GM19193 (cell line): ENCODE measurements around the gene ARHGAP6.

Experiments
- POLR2A ChIP-seq: IDR thresholded peaks from 4 replicates; pipeline ENCODE4 v1.6.1; 2011; ENCODE audit not compliant: insufficient read depth, insufficient read length; ENCODE audit errors: extremely low read depth

The ARHGAP6 gene

GRCh38 chrX:11564546-11564945 is 101.2 kb downstream of the ARHGAP6 start:
- no peak for TF ChIP-seq POLR2A

GRCh38 chrX:11562570-11562969 is 103.2 kb downstream of the ARHGAP6 start:
- no peak for TF ChIP-seq POLR2A

DNA sequence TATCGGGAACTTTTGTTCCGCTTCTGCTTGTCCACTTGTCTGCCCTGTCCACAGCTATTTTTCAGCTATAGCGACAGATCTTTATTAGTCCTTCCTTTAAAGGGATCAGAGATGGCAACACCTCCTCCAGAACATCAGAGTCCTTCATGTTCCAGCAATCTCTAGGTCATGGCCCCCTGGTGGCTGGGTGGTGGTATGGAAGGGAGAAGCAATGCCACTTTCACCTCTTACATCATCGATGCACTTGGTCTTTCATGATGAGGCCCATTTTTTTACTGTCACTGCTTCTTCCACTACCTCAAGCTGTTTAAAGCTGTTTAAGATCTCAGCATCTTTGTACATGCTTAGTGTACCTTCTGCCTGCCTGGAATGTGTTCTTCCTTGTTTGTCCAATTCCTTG is 106.7 kb downstream of the ARHGAP6 start:
- TF ChIP-seq POLR2A, result no peak

GRCh38 chrX:11557120-11557519 is 108.6 kb downstream of the ARHGAP6 start:
- no peak for TF ChIP-seq POLR2A

DNA sequence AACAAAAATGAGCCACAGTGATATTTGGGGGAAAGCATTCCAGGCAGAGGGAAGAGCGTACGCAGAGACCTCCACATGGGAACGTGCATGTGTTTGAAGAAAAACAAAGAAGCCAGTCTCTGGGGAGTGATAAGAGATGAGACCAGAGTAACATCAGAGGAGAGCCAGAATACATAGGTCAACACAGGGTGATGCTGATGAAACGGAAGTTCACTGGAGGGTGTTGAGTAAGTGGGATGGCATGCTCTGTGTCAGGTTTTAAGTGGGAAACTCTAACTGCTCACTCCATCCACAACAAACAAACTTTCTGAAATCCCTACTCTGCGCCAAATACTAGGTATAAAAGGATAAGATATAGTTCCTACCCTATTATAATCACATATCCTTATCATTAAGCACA is 110.0 kb downstream of the ARHGAP6 start:
- no peak for TF ChIP-seq POLR2A

DNA sequence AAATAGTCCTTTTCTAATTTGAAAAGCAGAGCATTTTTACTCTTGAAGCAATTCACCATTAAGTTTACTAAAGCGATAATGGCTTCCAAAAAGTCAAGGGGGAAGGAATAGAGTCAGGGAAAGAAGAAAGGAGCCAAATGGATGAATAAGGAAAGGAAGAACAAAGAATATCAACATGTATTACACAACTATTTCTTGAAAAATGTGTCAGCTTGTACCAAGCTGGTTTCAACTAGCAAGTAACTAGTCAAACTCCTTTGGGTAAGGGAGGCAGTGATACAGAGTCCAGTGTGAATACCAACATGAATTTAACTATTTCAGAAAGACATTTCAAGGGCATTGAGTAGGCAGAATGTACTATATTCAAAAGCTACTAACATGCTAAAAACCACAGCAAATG is 112.1 kb downstream of the ARHGAP6 start:
- no peak for TF ChIP-seq POLR2A

DNA sequence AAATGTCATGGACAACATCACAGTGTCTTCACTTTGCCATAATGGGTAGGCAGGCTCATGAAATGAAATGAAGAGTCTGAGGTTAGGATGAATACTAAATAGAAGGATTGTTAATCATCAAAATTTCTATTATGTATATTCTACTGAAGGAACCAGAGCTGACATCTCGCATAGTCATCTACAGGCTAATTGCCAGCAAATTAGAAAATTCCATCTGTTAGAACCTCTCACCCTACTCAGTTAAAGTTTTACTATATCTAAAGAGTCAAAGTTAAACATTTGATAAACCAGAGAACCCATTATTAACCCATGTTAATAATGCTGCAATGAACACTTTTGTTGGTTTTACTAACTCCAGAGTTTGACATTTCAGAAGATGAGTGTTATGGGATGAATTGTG is 114.6 kb downstream of the ARHGAP6 start:
- no peak for TF ChIP-seq POLR2A

GRCh38 chrX:11546917-11547316 is 118.8 kb downstream of the ARHGAP6 start:
- TF ChIP-seq POLR2A, result no peak

- TF ChIP-seq POLR2A, result no peak
Observed at GRCh38 chrX:11543249-11543648, 122.5 kb downstream of the ARHGAP6 start.

DNA sequence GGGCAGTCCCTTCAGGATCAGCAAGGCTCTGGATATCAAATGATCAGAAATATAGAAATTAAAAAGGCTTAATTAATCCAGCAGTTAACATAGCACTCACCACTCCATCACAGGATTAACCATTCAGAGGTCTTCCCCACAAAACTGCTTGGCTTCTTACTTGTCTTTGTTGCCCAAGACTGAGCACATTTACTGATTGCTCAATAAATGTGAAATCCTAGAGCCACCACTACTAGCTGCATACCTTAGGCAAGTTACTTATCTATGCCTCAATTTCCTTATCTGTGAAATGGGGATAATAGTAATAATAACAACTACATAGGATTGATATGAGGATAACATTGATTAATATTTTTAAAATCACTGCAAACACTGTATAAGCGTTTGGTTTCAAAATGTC is 124.2 kb downstream of the ARHGAP6 start:
- TF ChIP-seq POLR2A, result no peak

DNA sequence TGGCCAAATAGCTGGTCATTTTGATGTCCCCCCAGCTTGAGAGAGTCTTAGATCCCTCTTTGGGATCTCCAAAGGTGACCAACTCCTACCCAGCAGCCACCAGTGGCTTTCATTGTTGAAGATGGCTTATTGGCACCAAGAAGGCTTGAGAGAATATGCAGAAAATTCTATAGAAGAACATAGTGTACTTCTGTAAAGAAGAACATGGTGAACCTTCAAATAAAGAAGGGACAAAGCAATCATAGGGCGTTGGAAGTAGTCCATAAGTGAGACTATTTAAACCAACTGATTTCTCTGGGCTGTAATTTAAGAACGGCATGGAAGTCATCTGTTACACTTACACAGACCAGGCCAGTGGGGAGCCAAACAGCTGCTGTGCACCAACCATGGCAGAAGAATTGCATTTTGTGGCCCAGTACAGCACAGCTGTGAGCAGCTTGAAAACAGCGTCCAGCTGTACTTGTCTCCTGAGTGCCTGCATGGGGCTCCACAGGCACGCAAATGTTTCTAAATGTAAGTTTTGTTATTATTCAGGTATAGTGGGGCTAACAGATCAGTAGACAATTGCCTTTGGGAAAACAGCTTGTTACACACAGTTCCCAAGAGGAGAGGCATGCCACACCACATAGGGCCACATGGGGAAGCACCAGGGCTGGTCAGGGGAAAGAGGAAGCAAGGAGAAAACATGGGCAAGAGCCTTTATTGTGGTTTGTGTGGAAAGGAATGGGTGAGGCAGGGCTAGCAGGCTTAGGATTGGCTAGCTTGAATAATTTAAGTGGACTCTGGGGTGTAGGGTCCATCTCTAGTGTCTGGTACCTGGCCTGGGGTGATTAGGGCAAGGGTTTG is 125.0 kb downstream of the ARHGAP6 start:
- TF ChIP-seq POLR2A, result no peak

DNA sequence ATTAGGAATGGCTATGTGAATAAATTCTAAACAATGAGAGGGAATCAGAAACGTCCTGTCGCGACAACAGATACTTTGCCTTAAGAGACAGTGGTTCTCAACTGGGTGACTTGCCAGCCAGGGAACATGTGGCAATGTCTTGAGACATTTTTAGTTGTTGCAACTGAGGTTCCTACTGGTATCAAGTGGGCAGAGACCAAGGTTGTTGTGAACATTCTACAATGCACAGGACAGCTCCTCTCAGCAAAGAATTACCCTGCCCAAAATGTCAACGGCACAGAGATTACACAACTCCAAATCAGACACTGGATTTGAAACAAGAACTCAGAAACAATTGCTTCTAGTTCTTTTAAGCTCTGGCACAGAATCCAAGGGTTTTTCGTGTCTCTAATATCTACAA is 128.6 kb downstream of the ARHGAP6 start:
- no peak for TF ChIP-seq POLR2A

- TF ChIP-seq POLR2A, result no peak
Observed at GRCh38 chrX:11535156-11535919, 130.4 kb downstream of the ARHGAP6 start.

DNA sequence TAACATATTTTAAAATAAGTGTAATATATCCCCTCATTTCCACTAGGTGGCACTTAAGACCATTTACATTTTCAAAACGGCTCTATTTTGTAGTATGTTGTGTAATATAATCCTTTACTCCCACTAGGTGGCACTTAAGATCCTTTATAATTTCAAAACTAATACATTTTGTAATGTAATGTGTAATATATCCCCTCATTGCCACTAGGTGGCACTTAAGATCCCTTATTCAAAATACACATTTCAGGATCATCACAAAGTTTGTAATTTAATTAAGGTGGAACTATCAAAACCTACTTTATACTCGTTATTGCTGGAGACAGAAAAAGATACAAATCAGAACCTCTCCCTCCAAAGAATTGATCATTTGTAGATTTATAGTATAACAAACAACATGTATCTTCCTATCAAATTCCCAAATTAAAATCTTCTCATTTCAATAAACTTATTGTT is 132.5 kb downstream of the ARHGAP6 start:
- no peak for TF ChIP-seq POLR2A

- no peak for TF ChIP-seq POLR2A
Observed at GRCh38 chrX:11532291-11533078, 133.2 kb downstream of the ARHGAP6 start.
